TTC549 (cell line): Measurements from ENCODE around the gene CBX4.

Experiments used
- FAIRE-seq: peaks from 2 replicates; lab custom pipeline; 2012; peaks lifted over from hg19 to GRCh38; lab: Jason Lieb, UNC

The CBX4 gene

DNA sequence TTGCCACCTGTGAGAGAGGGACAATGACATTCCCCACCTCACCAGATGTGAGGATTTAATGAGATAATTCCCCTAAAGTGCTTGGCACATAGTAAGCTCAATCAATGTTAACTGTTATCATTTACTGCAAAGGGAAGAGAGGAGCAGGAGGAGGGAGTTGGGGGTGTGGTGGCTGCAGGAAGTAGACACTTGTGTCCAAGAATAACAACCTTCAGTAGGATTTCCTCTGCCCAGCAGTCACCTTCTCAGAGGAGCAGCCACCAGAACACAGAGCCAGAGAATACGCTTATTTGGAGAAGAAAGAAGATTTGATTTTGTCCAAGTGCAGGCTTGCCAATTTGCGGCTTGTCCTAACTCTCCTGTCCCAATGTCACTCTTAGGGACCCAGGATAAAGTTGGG, 10.2 kb downstream of the CBX4 start:
- FAIRE-seq: no peak

DNA sequence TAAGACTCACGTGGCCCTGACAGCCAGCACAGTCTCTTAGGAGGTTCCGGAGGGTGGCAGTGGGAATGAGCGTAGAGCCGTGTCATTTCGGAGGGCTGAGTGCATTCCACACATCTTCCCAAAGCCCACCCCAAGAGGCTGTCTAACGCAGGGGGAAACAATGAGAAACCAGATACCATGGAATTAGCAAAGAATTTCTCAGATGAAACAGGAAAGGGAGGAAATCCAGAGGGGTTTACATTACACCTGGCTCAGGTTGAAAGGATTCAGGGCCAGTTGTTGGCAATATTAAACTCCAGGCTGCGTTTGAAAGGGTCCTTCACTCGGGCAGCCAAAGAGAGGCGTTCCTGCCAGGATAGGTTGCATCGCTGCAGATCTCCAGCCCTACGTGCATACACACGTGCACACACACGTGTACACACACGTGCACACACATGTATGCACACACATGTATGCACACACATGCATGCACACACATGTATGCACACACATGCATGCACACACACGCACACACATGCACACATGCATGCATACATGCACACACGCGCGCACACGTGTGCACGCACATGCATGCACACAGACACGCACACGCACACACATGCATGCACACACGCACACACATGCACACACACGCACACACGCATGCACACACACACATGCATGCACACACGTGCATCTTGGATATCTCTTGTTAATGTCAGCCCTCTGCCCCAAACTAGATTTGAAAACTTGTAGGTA, 12.2 kb downstream of the CBX4 start:
- no peak for FAIRE-seq

GRCh38 chr17:79826204-79826680, 13.0 kb downstream of the CBX4 start:
- FAIRE-seq: no peak

DNA sequence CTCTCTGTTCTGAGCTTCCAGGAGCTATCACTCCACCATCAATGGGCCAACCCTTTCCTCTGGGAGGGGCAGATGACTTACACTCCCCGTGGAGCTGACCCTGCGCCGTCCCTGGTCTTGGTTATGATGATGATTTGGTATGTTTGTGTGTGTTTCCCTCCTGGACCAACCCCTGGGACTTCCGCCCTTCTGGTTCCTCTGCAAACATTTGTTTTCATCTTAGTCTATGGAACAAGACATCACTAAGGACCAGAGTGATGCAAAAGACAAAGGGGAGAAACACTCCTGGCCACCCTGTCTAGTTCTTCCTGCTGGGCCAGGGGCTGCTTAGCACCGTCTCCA, 13.7 kb downstream of the CBX4 start:
- no peak for FAIRE-seq

- no peak for FAIRE-seq
Observed at GRCh38 chr17:79824893-79825579, 14.2 kb downstream of the CBX4 start.

DNA sequence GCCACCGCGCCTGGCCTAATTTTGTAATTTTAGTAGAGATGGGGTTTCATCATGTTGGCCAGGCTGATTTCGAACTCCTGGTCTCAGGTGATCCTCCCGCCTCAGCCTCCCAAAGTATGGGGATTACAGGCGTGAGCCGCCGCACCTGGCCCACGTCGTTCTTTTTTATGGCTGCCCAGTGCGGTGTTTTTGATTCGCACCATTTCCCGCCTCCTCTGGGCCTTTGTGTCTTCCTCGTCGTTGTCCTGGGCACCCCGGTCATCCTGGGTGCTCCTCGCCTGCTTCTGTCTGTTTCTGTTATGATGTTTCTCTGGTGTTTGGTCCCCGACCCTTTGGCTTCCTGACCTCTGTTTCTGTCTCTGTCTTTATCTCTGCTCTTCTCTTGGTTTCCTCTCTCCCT, 15.0 kb downstream of the CBX4 start:
- FAIRE-seq: no peak

DNA sequence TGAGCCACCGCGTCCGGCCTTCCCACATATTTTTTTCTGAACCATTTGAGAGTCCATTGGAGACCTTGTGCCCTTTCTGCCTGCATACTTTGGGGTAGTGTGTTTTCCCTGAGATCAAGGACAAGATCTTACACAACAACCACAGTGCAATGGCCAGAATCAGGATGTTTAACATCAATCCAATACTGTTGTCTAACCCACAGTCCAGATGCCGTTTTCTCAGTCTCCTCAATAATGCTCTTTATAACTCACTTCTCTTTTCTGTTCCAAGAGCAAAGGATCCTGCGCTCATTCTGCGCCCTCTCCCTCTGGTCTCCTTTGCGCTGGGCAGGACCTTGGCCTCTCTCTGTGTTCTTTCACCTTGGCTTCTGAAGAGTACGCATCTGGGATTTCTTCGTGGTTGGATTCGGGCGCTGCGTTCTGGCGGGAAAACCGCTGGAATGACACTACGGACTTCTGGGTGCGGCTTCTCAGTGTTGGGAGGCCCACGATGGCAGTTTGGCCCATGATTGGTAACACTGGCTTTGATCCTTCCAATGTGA, 16.6 kb downstream of the CBX4 start:
- no peak for FAIRE-seq

GRCh38 chr17:79821331-79822095, 17.7 kb downstream of the CBX4 start:
- no peak for FAIRE-seq

- FAIRE-seq: no peak
Observed at GRCh38 chr17:79820959-79821330, 18.3 kb downstream of the CBX4 start.

DNA sequence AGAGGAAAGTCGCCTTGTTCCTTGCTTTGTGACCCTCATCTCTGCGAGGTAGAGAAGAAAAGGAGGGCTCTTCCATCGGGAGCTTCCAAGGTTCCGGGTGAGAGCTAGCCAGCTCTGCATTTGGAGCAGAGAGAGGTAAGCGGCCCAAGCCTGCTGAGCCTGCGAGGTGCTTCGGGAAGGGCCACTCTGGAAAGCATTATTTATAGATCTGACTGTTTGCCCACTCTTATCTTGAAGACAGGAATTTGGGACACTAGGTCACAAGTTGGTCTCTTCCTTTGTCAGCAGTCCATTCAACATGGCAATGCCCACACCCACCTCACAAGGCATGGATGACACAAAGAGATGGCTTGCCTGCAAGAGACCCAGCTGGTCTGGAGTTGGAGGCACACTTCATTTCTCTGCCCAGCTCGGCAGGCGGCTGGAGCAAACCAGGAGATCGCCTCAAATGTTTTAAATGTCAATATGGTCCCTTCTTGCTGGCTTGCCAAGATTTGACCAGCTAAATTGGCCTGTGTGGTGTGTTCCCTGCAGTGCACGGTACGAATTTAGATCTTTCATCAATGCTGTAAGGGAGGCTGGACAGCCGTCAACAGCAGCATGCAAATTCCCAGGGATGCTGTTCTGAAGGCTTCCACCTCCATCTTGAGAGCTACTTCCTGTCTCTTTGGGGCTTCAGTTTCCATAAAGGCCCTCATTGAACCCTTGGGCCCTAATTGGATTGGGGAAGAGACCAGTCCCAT, 19.5 kb downstream of the CBX4 start:
- FAIRE-seq: no peak

GRCh38 chr17:79819085-79819484, 20.2 kb downstream of the CBX4 start:
- no peak for FAIRE-seq

DNA sequence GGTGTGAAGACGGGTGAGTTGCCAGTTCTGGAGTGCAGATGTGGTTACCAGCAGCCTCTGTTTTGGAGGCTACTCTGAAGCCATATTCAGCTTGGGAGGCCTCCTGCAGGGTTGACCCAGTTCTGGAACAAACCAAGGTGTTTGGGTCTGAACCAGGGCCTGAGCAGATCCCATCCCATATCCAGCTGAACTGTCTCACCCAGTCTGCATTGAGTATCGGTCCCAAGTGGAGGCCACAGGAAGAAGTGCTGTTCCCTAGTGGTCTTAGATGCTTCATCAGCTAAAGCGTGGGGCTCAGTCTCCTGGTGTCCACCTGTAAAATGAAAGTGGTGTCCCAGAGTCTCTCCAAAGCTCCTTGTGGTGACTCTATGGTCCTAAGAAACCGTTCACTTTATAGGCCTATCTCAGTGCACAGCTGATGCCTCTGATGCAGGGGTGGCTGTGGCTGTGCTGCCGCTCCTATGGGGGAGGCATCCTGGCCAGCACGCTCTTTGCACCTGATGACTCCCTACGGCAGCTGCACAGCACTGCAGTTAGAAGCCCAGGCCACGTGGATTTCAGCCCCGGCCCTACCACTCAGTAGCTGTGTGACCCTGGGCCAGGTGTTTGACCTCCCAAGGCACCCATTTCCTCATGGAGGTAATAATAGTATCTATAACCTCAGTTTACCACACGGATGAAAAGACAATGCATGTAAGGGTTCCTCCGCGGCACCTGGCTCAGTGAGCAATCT, 21.0 kb downstream of the CBX4 start:
- no peak for FAIRE-seq

- FAIRE-seq: no peak
Observed at GRCh38 chr17:79815836-79816461, 23.3 kb downstream of the CBX4 start.

GRCh38 chr17:79814974-79815835, 24.0 kb downstream of the CBX4 start:
- FAIRE-seq: no peak

- FAIRE-seq: no peak
Observed at GRCh38 chr17:79814127-79814973, 24.9 kb downstream of the CBX4 start.

- FAIRE-seq: no peak
Observed at GRCh38 chr17:79813297-79814126, 25.7 kb downstream of the CBX4 start.

DNA sequence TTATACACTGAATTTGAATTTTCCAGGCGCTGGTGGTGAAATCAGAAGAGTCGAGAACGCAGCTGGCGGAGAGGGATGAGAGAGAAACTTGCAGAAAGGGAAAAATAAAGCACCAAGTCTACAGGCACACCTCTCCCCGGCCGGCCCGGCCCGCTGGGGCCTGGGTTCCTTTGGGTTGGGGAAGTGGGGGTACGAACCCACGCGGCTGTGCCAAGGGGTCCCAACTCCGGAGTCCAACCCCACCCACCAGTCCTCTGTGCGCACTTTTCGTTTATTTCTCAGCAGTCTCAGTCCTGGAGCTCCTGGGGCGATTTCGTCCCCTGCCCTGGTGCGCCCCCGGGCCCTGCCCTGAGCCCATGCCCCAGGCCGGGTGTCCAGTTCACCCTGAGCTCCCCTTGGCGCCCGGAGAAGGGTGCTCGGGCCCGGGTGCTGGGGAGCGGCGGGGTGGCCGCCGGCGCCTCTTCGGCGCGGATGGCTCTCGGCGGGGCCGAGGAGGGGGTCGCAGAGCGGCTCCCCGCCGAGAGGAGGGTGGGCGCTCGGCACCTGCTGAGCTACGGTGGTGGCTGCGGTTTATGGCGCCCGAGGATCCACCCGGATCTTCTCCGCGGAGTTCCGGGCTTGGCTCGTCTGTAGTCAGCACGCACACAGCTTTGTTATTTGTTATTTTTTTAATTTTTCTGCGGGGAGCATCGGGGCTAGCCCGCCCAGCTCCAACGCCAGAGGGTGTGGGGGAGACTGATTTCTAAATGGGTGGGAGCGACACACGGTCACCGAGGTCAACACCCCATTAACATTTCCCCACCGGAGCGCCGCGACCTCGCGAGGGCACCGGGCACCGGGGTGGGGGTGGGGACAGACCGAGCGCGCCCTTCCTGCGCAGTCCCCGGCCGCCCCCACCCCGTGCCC, 26.6 kb downstream of the CBX4 start:
- FAIRE-seq: no peak
